GM21390 (cell line): ENCODE measurements around the gene SOD2.
"Not testable (repeated sequence)": the region's sequence is repeated elsewhere in the genome, so short reads cannot be mapped to it uniquely, and the experiment has no call there.

Experiments used
- ATAC-seq: cut with Tn5 transposase; IDR thresholded peaks from one replicate; pipeline ENCODE4 v1.9.1; 2021; ENCODE audit not compliant: unreplicated experiment

Gene SOD2

GRCh38 chr6:159716247-159717096, 23.4 kb upstream of the SOD2 start:
- ATAC-seq = no peak

GRCh38 chr6:159715605-159716004, 22.6 kb upstream of the SOD2 start:
- no peak for ATAC-seq

- ATAC-seq = no peak
Measured at GRCh38 chr6:159715166-159715565, 22.1 kb upstream of the SOD2 start.

- no peak for ATAC-seq
Measured at GRCh38 chr6:159714404-159714803, 21.4 kb upstream of the SOD2 start.

- ATAC-seq = no peak
Measured at GRCh38 chr6:159713984-159714383, 20.9 kb upstream of the SOD2 start.

GRCh38 chr6:159712389-159712788, 19.3 kb upstream of the SOD2 start:
- not testable (repeated sequence) for ATAC-seq

- not testable (repeated sequence) for ATAC-seq
Measured at GRCh38 chr6:159710603-159711002, 17.6 kb upstream of the SOD2 start.

- no peak for ATAC-seq
Measured at GRCh38 chr6:159701413-159701999, 8.5 kb upstream of the SOD2 start.

GRCh38 chr6:159700970-159701369, 7.9 kb upstream of the SOD2 start:
- no peak for ATAC-seq

- ATAC-seq = no peak
Measured at GRCh38 chr6:159695984-159696383, 2.9 kb upstream of the SOD2 start.

- peak; percentile 2 for ATAC-seq
Measured at GRCh38 chr6:159693894-159694545, 979 bp upstream of the SOD2 start.

- peak; percentile 34 for ATAC-seq
Measured at GRCh38 chr6:159692303-159693127, 526 bp downstream of the SOD2 start.

GRCh38 chr6:159691963-159692287, 1.1 kb downstream of the SOD2 start:
- ATAC-seq = no peak

- ATAC-seq = no peak
Measured at GRCh38 chr6:159691133-159691962, 1.7 kb downstream of the SOD2 start.

- ATAC-seq = not testable (repeated sequence)
Measured at GRCh38 chr6:159690135-159690534, 2.9 kb downstream of the SOD2 start.

- no peak for ATAC-seq
Measured at GRCh38 chr6:159689001-159689400, 4.0 kb downstream of the SOD2 start.

GRCh38 chr6:159688266-159688905, 4.7 kb downstream of the SOD2 start:
- ATAC-seq = no peak

- ATAC-seq = no peak
Measured at GRCh38 chr6:159687341-159687740, 5.7 kb downstream of the SOD2 start.

GRCh38 chr6:159686703-159687102, 6.3 kb downstream of the SOD2 start:
- no peak for ATAC-seq

GRCh38 chr6:159686040-159686439, 7.0 kb downstream of the SOD2 start:
- no peak for ATAC-seq
